NCI-H187 (cell line): ENCODE data around the gene RPS24.
"Not testable (repeated sequence)": the region's sequence is repeated elsewhere in the genome, so short reads cannot be mapped to it uniquely, and the experiment has no call there.

ENCODE experiments used
- DNase-seq, 2 experiments: peaks; one replicate each; lab custom pipeline; 2025; lab: John Stamatoyannopoulos, UW

The RPS24 gene

DNA sequence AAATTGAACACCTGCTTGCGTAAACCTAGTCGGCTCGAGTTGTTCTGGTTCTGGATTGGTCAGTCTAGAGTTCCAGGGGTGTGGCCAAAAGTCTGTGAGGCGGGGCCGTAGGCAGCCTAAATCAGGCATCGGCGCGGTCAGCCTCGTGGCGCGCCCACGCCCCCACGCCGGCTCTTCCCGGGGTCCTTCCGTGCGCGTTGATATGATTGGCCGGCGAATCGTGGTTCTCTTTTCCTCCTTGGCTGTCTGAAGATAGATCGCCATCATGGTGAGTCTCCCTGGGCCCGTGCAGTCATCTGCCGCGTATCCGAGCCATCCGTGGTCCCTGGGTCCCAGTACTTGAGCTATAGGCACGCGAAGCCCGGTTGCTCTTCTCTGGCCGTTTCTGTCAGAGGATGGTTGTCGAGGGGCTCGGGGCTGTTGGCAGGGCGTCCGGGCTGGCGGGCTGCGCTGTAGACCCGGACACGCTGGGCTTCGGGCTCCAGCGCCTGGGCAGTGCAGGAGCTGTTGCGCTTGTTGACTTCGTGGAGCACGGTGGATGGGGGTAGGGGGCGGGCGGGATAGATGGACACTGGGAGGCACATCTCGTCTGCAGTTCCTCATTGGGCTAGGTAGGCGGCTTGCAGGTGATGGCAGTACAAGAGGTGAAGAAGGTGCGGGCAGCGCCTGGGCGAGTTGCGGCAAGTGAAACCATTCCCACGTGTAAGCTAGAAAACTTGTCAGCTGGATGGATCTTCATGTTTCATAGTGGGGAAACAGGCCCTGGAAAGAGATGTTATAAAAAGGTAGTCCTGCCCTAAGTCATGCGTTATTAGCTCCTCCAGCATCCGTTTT, at the start of gene RPS24:
RPS24 (plus strand) TSS at position 227 of the 834 bp plus-strand sequence; CDS start at position 266, 39 bp downstream.
- peak; percentile 80 to 86 for DNase-seq

DNA sequence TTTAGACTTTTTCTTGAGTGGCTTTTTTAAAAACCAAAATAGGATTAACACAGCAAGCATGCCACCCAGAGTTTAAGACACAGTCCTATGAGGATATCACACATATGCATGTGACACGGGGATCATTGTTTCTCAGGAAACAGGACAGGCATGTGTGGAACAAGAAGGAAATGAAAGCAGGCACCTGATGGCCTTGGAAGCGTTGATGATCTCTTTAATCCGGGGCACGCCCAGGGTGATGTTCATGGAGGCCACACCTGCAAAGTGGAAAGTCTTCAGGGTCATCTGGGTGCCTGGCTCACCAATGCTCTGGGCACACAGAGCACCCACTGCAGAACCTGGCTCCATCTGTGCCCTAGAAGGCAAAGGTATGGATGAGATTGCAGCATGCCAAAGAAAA, 48.7 kb upstream of the RPS24 start:
- DNase-seq = no peak

GRCh38 chr10:77987671-77988255, 45.9 kb upstream of the RPS24 start:
- DNase-seq = no peak

- DNase-seq = no peak
Observed at GRCh38 chr10:77989081-77989724, 44.5 kb upstream of the RPS24 start.

DNA sequence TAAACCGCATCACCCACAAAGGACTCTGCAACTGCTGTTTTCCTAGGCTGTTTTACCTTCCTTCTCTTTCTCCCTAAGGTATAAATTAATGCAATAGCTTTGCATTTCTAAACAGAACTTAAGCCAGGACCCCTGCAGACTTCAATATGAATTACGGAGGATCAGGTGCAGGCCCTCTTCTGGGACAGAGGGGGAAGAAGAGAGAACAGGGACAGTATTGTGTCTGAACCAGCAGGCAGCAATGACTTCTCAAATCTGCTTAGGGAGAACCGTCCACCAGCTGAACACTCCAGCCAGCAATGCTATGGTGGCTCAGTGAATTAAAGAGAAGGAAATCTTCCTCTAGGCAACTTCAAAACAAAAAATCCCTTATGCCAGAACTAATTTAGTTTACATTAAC, 40.0 kb upstream of the RPS24 start:
- DNase-seq = no peak

GRCh38 chr10:77998780-77999179, 34.9 kb upstream of the RPS24 start:
- not testable (repeated sequence) for DNase-seq

DNA sequence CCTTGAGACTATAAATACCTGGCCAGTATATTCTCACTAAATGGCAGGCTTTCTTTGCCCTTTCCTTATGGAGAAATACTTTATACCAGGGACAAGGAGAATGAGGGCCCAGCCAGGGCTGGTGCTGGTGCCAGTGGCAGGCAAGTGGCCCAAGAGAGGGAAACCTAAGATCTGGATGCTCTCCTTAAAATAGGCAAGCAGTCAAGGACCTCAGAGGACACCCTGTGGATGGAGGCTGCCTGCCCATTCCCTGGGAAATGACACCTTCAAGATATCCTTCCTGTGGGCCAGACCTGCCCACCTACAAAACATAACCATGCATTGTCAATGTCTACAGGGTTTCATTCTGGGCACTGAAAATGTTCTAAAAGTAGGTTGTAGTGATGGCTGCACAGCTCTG, 33.5 kb upstream of the RPS24 start:
- DNase-seq = no peak

GRCh38 chr10:78000956-78001472, 32.6 kb upstream of the RPS24 start:
- DNase-seq = no peak

- DNase-seq = no peak
Observed at GRCh38 chr10:78002541-78003288, 30.9 kb upstream of the RPS24 start.

DNA sequence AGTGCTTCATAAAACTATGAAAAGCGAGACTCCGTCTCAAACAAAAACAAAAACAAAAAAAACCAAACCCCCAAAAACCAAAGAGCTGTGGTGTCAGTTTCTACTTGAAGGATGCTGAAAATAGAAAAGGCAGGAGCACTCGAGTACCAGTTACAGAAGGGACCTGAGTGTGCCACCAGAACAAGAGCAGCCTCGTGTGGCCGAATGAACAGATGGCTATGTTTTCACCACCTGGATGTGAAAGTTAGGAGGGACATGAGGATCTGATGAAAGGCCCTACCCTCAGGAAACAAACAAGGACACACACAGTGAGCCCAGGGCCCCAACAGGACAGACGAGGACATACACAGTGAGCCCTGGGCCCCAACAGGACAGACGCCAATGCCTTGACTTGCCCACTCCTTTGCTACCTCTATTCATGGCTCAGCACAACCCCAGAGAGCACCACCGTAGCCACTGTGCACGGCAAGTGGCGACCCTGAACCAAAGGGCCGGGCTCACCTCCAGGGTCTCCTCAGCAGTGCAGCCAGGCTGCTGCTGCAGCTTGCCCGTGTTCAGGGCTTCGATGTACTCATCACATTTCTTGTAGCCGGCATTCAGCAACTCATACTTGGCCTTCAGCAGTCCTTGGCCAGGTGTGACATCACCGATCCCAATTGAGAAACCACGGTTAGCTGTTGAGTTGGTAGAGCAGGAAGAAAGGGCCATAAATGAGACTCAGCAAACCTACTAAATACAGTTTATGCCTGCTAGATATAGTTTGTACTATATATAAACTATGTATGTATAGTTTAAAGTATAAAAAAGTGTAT, 29.2 kb upstream of the RPS24 start:
- no peak for DNase-seq

GRCh38 chr10:78007172-78007571, 26.5 kb upstream of the RPS24 start:
- no peak for DNase-seq

DNA sequence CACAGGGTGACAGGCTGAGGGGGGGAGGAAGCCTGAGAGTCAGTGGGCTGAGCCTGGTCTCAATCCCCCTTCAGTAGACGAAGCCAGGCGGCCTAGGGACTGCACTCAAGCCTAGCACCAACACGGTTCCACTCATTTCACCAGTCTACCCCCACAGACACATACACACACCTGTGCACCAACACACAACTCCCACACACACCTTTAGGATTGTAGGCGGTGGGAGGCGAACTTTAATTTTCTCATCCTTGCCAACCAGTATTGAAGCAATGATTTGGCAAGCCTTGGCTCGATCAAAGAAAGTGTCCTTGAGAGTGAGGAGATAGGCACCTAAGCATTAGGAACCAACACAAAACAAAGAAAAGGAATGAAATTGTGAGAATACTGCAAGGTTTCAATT, 24.0 kb upstream of the RPS24 start:
- no peak for DNase-seq

DNA sequence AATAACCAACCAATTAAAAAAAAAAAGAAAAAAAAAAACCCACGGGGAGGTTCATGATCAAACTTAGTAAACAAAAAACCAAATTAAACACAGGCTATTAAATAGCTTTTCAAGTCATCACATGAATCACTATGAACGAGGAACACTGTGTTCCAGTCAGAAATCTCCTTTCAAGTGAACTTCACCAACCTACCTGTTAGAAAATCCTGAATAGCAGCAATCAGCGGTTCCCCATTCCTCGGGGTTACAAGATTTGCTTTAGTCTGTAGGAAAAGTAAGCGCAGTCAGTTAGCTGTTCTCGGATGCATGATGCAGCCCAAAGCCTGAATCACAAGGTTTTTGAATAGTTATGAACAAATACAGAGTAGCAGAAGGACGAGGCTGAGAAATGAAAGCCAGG, 23.4 kb upstream of the RPS24 start:
- no peak for DNase-seq

- DNase-seq = no peak
Observed at GRCh38 chr10:78011065-78011464, 22.6 kb upstream of the RPS24 start.

DNA sequence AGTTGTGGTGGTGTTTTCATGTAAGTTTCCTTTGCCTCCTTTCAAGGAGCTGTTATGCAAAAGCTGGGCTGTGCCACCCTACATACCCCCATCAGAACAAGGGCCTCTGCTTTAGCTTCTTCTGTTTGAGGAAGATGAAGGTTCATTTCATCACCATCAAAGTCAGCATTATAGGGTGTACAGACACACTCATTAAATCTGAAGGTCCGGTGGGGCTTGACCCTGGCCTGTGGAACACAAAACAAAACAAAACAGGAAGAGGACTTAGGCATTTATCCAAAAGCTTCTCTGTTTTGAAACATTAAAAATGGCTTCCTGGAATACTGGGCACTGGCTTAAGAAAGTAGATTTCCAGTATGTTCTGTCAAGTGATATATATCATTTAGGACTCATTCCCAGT, 20.1 kb upstream of the RPS24 start:
- DNase-seq = no peak

DNA sequence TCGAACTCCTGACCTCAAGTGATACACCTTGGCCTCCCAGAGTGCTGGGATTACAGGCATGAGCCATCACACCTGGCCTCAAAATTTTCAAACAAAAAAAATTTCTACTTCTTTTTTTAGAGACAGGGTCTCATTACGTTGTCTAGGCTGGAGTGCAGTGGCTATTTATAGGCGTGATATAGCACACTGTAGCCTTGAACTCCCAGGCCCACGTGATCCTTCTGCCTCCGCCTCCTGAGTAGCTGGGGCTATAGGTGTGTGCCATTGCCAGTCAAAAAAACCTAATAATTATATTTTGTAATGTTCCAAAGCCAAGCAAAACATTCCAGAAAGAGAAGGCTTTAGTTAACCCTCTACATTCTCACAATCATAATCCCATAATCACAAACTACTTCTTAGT, 18.1 kb upstream of the RPS24 start:
- no peak for DNase-seq

DNA sequence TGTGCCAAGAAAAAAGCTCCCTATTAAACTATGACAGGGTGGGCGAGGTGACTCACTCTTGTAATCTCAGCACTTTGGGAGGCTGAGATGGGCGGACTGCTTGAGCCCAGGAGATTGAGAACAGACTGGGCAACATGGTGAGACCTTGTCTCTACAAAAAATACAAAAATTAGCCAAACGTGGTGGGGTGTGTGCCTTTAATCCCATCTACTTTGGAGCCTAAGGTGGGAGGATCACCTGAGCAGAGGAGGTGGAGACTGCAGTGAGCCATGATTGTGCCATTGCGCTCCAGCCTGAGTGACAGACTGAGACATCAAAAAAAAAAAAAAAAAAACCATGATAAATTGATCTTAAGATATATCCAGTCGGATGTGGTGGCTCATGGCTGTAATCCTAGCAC, 15.8 kb upstream of the RPS24 start:
- DNase-seq = no peak

DNA sequence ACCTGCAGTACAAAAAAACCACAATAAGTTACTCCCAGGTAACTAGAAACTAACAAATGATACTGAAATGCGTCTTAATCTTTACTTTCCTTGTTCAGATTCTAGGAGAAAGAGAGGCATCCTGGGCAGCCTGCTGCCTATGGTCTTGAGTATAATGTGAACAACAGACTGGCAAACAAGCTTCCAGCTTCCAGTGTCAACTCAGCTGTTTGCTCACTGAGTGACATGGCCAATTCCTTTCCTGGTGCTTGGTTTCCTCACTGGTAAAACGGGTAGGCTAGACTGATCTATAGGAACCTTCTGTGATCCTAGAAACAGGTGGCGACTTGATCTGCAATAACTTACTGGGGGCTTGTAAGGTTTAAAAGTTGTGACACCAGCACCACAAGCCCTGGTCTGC, 14.4 kb upstream of the RPS24 start:
- no peak for DNase-seq

DNA sequence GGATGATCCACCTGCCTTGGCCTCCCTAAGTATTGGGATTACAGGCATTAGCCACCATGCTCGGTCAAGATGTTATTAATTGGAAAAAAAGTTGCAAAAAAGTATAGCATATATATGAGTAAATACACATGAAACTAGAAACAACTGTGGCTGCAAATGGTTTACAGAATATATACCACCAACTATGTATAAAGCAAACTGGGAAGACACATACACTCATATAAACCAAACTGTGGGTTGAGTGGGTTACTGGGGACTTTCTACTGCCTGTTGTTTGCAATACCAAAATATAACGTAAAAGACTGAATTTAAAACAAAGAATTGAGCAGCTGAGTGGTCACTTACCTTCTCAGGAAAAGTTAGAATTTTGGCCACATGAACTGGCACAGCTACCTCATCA, 12.5 kb upstream of the RPS24 start:
- DNase-seq = no peak

- no peak for DNase-seq
Observed at GRCh38 chr10:78023741-78024140, 9.9 kb upstream of the RPS24 start.

- DNase-seq = no peak
Observed at GRCh38 chr10:78025685-78026364, 7.8 kb upstream of the RPS24 start.
